NCI-H128 (cell line): ENCODE measurements around the gene CEP112.
"Not testable (repeated sequence)": the region's sequence is repeated elsewhere in the genome, so short reads cannot be mapped to it uniquely, and the experiment has no call there.

Experiments used
- DNase-seq: peaks from one replicate; lab custom pipeline; 2025; ENCODE audit not compliant: unreplicated experiment; lab: John Stamatoyannopoulos, UW

CEP112 gene

DNA sequence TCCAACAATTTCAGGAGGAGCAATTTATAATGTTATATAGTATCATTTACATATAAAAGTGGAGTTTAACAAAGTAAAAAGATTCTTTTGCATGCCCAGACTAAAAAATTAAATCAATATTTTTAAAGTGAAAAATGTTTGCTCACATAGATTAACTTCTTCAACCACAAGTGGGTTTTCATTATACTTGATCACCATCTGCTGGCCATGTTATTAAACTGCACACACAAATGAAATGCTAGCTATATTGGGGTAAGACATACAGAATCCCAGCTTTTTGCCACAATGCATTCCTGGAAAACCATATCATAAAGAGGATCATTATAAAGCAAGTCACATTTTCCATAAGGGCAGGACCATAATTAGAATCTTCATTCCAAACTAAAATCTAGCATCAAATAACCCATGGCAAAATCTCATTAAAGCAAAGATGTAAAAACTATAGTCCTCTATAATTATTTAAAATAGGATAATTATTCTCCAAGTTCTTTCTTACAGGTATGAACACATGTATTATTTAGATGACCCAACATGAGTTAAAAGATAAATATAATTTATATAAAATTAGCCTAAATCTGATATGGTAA is 26.3 kb downstream of the CEP112 start:
- no peak for DNase-seq

DNA sequence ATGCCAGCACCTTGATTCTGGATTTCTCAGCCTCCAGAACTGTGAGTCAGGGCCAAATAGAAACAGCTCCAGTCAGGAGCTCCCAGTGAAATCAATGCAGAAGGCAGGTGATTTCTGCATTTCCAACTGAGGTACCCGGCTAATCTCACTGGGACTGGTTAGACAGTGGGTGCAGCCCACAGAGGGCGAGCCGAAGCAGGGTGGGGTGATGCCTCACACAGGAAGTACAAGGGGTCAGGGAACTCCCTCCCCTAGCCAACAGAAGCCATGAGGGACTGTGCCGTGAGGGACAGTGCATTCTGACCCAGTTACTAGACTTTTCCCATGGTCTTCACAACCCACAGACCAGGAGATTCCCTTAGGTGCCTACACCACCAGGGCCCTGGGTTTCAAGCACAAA is 36.9 kb downstream of the CEP112 start:
- not testable (repeated sequence) for DNase-seq

DNA sequence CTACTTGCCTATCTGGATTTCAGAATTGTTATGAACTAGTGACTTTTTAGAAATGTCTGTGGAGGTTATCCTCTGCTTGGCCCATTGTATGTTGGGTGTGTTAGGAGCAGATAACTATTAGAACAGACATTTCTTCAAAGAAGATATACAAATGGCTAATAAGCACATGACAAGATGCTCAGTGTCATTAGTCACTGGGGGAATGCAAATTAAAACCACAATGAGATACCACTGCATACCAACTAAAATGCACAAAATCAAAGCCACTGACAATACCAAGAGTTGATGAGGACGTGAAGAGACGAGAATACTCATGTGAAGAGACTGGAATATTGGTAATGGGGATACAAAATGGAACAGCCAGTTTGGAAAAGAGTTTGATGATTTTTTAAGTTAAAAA is 39.2 kb downstream of the CEP112 start:
- no peak for DNase-seq

DNA sequence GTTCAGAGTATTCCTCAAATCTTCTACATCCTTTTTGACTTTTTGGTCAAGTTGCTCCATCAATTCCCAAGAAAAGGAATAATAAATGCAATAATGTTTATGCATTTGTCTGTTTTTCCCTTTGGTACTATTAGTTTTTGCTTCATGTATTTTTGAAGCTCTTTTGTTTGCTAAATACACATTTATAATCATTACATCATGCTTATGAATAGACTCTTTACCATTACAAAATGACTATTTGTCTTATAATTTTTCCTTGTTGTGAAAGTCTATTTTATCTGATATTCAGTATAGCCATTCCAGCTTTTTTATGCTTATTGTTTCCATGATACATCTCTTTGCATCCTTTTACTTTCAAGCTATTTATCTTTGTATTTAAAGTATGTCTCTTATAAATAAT is 41.2 kb downstream of the CEP112 start:
- no peak for DNase-seq

DNA sequence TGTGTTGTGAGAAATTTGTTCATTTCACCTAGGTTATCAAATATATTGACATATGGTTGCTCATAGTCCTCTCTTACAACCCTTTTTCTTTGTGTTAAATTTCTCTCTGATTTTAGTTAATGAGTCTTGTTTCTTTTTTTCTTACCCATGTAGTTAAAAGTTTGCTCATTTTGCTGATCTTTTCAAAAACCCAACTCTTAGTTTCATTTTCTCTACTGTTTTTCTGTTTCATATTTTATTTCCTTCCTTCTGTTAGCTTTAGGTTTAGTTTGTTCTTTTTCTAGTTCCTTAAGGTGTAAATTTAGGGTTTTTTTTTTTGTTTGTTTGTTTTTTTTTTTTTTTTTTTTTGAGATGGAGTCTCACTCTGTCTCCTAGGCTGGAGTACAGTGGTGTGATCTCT is 42.4 kb downstream of the CEP112 start:
- no peak for DNase-seq

DNA sequence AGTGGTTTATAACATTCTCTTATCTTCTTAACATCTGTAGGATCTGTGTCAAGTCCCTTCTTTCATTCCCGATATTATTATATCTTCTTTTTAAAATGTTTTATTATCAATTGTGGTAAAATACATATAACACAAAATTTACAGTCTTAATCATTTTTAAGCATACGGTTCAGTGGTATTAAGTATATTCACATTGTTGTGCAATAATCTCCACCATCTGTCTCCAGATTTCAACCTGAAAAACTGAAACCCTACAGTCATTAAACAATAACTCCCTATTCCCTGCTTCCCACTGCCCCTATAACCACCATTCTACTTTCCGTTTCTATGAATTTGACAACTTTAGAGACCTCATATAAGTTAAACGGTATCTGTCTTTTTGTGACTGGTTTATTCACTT is 45.5 kb downstream of the CEP112 start:
- no peak for DNase-seq

DNA sequence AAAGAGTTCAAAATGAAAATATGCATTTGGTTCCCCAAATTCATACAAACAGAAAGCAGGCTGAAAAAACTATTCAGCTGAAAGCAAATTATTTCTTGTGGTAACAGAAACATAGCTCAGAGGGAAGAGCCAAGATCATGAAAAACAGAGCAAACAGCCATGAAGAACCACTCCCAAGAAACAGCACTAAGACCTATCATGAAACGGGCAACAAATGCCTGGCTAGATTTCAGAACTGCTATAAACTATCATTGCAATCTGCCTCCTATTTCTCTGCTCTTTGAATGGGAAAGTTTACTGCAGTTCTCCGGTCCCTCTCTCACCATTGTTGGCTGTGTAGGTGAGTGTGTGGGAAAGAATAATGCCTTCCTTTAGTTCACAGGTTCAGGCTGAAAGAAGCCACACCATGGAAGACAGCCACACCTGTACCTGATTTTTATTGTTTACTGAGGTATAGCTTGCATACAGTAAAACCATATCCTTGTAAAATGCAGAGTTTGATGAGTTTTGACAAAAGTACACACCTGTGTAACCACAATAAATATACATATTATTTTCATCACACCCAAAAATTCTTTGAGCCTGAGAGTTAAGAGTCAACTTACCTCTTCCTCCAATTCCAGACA is 48.2 kb downstream of the CEP112 start:
- DNase-seq, result no peak

DNA sequence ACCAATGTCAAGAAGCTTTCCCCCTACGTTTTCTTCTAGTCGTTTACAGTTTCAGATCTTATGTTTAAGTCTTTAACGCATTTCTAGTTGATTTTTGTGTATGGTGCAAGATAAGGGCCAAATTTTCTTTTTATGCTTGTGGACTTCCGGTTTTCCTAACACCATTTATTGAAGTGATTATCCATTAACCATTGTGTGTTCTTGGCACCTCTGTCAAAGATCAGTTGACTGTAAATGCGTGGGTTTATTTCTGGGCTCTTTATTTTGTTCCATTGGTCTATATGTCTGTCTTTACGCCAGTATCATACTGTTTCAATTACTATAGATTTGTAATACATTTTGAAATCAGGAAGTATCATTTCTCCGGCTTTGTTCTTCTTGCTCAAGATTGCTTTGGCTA is 49.5 kb downstream of the CEP112 start:
- DNase-seq, result no peak

DNA sequence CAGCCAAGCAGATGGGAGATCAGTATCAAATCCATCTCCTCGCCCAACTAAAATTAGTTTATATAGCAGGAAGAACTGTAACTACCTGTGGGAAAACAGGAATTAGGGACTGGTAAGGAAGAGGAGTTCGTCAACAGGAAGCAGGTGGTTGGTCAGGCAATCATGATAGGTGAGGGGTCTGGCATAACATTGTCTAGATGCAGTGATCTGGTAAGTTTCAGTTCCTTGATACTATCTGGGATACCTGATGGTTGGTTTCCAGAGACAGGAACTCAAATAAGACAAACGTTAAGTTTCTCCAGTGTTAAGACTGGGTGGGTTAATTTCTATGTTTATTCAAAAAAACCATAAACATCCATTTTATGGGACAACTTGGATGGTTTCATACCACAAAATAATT is 53.8 kb downstream of the CEP112 start:
- no peak for DNase-seq

DNA sequence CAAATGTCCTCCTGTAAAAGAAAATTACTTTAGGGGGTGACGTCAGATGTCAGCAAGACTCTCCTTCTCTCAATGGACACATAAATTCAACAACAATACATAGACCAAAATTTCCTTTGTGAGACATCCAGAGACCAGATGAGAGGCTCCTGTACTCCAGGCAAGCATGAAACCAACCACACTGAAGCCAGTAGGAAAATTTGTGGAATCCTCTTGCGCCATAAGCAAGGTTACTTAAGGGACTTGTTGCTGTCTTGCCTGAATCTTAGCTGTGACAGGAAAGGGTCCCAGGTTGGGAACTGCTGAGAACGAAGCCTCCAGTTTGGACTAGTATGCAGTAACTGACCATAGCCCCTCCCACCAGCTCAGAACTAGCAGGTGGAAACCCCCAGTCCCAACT is 56.0 kb downstream of the CEP112 start:
- no peak for DNase-seq

DNA sequence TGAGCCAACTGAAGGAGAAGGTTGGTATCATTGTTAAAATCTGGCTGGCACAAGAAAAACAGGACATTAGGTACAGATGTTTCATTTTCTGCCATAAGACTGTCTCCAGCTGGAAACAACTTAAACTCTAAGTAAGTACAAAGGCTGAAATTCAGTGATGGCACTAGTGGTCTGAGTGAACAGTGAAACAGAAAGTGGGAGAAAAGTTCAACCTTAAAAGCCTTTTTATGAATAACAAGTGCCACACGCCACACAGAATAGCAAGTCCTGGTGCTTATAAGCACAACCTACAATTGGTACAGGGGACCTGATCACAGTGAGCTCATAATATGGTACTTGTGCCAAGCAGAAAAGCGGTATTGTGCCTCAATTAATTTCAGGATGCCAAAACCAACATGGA is 56.7 kb downstream of the CEP112 start:
- no peak for DNase-seq

DNA sequence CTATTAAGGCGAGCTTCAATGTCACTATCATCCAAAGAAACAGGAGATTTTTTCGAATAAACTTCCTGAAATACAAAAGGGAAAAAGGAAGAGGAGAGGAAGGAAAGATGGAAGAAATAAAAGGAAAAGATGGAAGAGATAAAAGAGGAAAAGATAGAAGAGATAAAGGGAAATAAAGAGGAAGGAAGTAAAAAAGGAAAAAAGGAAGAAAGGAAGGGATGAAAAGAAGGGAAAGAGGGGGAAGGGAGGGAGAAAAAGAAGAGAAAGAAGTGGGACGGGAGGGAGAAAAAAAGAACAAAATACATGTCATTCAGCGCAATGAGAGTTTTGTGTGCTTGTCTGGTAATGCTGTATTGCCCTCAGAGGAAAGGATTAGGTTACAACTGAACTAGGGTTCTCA is 62.2 kb downstream of the CEP112 start:
- DNase-seq, result no peak

DNA sequence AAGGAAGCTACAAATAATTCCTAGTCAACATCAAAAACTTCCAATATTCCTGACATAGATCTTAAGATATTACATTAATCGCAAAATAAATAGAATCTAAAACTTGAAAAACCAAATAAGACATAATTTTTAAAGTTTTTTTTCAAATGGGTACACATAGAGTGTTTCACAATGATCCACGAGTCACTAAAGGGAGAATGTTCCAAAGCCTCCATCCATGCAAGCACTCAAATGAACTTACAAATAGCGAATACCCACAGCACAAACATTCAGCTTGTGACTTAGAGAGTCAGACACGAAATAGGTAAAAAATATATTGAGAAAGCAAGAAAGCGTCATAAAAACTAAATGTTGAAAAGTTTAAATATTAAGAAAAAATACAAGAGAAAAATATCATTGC is 65.7 kb downstream of the CEP112 start:
- DNase-seq, result no peak

DNA sequence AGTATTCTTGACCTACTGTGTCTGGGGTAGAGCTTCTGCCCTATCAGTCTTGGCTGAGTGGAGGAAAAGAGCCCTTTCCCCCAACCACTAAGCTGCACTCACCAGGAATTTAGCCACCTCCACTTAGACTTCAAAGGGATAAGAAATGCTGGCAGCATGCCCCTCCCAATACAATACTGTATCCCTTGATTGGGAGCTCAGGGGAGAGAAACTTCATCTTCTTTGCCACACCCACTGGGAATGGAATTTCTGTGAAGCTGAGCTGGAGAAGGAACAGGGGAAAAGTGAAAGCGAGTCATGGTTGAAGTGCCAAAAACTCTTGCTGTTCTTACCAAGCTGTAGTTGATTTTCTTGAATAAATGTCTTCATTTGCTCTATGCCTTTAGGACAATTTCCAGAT is 68.8 kb downstream of the CEP112 start:
- no peak for DNase-seq

DNA sequence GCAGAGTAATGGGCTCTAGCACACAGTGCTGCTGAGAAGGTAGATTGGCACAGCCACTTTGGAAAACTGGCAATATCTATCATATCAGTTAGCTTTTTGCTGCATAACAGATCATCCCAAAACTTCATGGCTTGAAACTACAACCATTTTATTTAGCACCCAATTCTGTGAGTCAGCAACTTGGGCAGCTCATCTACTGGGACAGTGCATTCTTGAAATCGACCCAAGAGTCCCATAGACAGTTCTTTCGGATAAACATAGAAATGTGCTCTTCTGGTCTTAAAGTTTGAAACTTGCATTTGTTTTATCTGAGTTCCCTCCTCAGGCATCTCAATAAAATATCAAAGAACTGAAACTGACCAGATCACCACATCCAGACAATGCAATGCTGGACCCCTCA is 76.7 kb downstream of the CEP112 start:
- no peak for DNase-seq

DNA sequence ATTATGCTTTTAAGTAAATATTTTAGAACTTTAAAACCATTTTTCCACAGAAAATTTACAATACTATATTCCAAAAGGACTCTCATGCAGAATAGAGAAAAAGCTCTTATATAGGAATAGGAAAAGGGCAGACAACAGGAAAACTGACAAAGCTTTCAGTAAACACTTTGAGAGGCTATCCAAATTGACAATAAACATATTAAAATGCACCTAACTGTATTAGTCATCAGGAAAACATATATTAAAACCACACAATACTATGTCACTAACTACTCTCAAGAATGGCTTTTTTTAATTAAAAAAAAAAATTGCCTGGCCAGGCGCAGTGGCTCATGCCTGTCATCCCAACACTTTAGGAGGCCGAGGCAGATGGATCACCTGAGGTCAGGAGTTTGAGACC is 77.3 kb downstream of the CEP112 start:
- no peak for DNase-seq

DNA sequence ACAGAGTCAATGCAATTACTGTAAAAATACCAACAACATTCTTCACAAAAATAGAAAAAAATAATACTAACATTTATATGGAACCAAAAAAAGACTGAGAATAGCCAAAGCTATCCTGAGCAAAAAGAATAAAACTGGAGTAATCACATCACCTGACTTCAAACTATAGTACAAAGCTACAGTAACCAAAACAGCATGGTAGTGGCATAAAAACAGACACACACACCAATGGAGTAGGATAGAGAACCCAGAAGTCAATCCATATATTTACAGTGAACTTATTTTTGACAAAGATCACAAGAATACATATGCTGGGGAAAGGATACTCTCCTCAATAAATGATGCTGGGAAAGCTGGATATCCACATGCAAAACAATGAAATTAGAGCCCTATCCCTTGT is 84.2 kb downstream of the CEP112 start:
- DNase-seq, result no peak

DNA sequence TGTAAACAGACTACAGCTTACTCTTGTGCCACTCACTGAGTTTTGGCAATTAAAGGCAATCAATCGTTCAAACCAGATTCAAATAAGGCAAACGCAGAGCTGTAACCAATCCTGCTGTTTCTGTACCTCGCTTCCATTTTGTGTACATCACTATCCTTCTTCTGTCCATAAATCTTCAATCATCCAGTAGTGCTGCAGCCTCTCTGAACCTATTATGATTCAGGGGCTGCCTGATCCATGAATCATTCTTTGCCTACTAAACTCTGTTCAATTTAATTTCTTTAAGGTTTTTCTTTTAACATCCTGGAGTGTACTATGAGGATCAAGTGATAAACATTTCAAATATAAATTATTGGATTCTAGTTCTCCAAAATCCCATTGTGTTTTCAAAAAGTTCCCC is 93.9 kb downstream of the CEP112 start:
- DNase-seq, result no peak

DNA sequence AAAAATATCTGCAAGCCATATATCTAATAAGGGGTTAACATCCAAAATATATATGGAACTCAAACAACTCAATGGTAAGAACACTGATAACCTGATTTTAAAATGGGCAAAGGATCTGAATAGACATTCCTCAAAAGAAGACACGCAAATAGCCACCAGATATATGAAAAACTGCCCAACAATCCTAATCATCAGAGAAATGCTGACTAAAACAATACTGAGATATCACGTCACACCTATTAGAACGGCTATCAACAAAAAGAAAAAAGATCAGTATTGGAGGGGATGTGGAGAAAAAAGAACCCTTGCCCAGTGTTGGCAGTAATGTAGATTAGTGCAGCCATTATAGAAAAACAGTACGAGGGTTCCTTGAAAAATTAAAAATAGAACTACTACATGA is 97.2 kb downstream of the CEP112 start:
- no peak for DNase-seq

DNA sequence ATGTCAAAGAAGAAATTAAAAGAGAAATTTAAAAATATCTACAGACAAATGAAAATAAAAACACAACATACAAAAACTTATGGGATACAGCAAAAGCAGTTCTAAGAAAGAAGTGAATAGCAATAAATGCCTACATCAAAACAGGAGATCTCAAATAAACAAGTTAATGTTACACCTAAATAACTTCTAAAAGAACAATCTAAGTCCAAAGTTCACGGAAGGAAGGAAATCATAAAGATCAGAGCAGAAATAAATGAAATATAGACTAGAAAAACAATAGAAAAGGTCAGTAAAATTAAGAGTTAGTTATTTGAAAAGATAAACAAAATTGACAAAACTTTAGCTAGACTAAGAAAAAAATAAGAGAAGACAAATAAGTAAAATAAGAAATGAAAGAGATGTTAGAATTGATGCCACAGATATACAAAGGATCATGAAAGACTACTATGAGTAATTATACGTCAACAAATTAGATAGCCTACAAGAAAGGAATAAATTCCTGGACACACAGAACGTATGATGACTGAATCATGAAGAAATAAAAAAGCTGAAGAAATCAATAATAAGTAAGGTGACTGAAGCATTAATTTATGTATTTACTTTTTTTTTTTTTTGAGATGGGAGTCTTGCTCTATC is 100.4 kb downstream of the CEP112 start:
- no peak for DNase-seq

DNA sequence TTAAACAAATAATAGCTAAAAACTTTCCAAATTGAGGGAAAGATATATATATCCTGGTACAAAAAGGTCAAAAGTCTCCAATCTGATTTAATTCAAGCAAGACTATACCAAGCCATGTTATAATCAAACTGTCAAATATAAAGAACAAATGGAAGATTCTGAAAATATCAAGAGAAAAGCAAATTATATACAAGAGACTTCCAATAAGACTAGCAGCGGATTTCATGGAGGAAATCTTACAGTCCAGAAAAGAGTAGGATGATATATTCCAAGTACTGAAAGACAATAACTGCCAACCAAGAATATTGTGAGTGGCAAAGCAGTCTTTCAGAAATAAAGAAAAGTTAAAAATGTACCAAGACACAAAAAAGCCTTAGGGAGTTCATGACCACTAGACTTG is 102.2 kb downstream of the CEP112 start:
- no peak for DNase-seq

DNA sequence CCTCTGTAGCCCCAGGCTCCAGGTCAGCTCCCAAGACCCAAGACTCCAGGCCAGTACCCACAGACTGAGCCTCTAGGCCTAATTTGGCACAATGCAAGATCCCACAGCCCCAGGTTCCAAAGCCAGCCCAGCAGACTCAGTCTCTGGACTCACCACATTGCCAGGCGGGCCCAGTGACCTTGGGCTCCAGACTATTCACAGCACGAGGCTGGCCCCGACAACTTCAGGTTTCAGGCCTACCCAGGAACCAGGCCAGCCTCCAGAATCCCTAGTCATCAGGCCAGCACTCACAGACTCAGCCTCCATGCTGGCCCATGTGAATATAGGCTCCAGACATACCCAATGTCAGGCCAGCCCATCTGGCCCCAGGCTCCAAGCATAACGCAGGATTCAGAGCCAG is 103.8 kb downstream of the CEP112 start:
- DNase-seq, result no peak

DNA sequence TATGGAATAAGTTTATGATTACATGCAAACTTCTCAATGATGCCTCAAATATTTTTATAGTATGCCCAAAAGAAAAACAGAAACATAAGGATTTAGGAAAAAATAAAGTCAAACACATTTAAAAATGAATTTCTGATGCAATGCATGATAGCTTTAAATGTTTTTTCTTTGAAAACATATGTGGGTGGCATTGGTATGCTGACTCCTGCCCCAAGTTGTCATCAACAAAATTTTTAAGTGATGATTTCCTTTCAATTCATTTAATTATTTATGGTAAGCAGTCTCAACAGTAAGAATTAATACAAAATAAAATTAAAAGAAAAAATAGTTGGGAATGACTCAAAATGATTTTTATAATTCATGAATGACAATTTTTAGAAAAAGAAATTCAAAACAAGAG is 104.9 kb downstream of the CEP112 start:
- DNase-seq, result no peak
